H1 (cell line): Measurements from ENCODE around the gene SERGEF. TPM values are rescaled to one million over a fixed set of nuclear protein-coding genes. Genes with fewer than 3 reads are reported as not detected.

Experiments used
- CTCF ChIA-PET: fragments of 300-600 bp; sonication (Branson Sonifier 250); formaldehyde crosslinking; loops from one replicate; lab custom pipeline; 2021; ENCODE audit not compliant: partially characterized antibody; lab: Charles Lee
- POLR2A ChIA-PET: fragments of 300-600 bp; sonication (Branson Sonifier 250); formaldehyde crosslinking; loops from one replicate; lab custom pipeline; 2021; ENCODE audit warnings: inconsistent platforms; ENCODE audit not compliant: partially characterized antibody; lab: Charles Lee
- DNase-seq, 2 experiments: peaks; one replicate each; pipeline versions ENCODE4 v3.0.0 to v3.0.0-alpha.2; 2010 to 2022; ENCODE audit warnings: low spot score in 2 of 2, low read depth in 1 of 2, mixed read lengths in 1 of 2
- FAIRE-seq: peaks from 2 replicates; lab custom pipeline; 2011; peaks lifted over from hg19 to GRCh38; lab: Jason Lieb, UNC
- H2AFZ ChIP-seq: 2 replicates; pipeline ENCODE4 v1.8.1; 2012; ENCODE audit warnings: low read length, inconsistent platforms
- H2AK5ac ChIP-seq: 2 replicates; pipeline ENCODE4 v1.6.1; 2013; ENCODE audit warnings: low read depth, low read length
- H2BK120ac ChIP-seq: replicated peaks from 2 replicates; pipeline ENCODE3; 2013; ENCODE audit warnings: low read depth, low read length, inconsistent platforms
- H2BK12ac ChIP-seq: 2 replicates; pipeline ENCODE4 v1.6.1; 2013; ENCODE audit warnings: low read depth, low read length
- H2BK15ac ChIP-seq: 2 replicates; pipeline ENCODE4 v1.6.1; 2013; ENCODE audit warnings: low read length
- H2BK20ac ChIP-seq: 2 replicates; pipeline ENCODE4 v1.6.1; 2013; ENCODE audit warnings: low read length
- H2BK5ac ChIP-seq: 2 replicates; pipeline ENCODE4 v1.6.1; 2013; ENCODE audit warnings: low read depth, low read length
- H3K14ac ChIP-seq: 2 replicates; pipeline ENCODE4 v1.6.1; 2013; ENCODE audit warnings: inconsistent platforms; ENCODE audit not compliant: insufficient read length
- H3K18ac ChIP-seq: 2 replicates; pipeline ENCODE4 v1.6.1; 2013; ENCODE audit warnings: low read length; ENCODE audit errors: extremely low read depth
- H3K23ac ChIP-seq: 2 replicates; pipeline ENCODE4 v1.6.1; 2013; ENCODE audit warnings: inconsistent platforms; ENCODE audit not compliant: insufficient read length
- H3K23me2 ChIP-seq: 2 replicates; pipeline ENCODE4 v1.6.1; 2013; ENCODE audit warnings: low read depth, low read length
- H3K27ac ChIP-seq: 2 replicates; pipeline ENCODE4 v1.6.1; 2011; ENCODE audit warnings: low read depth, low read length, inconsistent platforms
- H3K27me3 ChIP-seq, 4 experiments: replicated peaks in 1 of 4; 1 replicate in 1 of 4; 2 replicates in 3 of 4; pipeline versions ENCODE4 v1.6.1 to v1.8.1; 2011 to 2013; ENCODE audit warnings: low read length in 3 of 4, mild to moderate bottlenecking in 3 of 4, inconsistent platforms in 2 of 4, mixed read lengths in 2 of 4, moderate library complexity in 1 of 4; ENCODE audit not compliant: control insufficient read depth in 3 of 4, insufficient read depth in 3 of 4; ENCODE audit errors: extremely low read depth in 1 of 4
- H3K36me3 ChIP-seq, 4 experiments: 2 replicates each; pipeline versions ENCODE4 v1.6.1 to v1.8.1; 2011 to 2013; ENCODE audit warnings: mild to moderate bottlenecking in 4 of 4, low read length in 3 of 4, moderate library complexity in 2 of 4, control low read depth in 1 of 4, inconsistent platforms in 1 of 4; ENCODE audit not compliant: insufficient read depth in 4 of 4, control insufficient read depth in 2 of 4
- H3K4ac ChIP-seq: replicated peaks from 2 replicates; pipeline ENCODE3; 2013; ENCODE audit warnings: low read length, low read depth, mixed read lengths, inconsistent platforms; ENCODE audit not compliant: insufficient read length
- H3K4me1 ChIP-seq, 4 experiments: replicated peaks in 1 of 4; 1 replicate in 1 of 4; 2 replicates in 3 of 4; pipeline versions ENCODE4 v1.6.1 to v1.8.1; 2011 to 2013; ENCODE audit warnings: low read length in 3 of 4, inconsistent platforms in 2 of 4, mixed read lengths in 1 of 4; ENCODE audit not compliant: insufficient read depth in 4 of 4, control insufficient read depth in 3 of 4
- H3K4me2 ChIP-seq, 2 experiments: 2 replicates each; pipeline versions ENCODE4 v1.6.1 to v1.8.1; 2011 to 2013; ENCODE audit warnings: low read depth in 2 of 2, low read length in 2 of 2, control low read depth in 1 of 2, inconsistent platforms in 1 of 2, mild to moderate bottlenecking in 1 of 2; ENCODE audit not compliant: insufficient read depth in 1 of 2
- H3K4me3 ChIP-seq, 4 experiments: fragments of 200-600, 300-600 bp in 1 of 4; sonication (generic), shearing (Covaris generic), sonication (Bioruptor Twin) in 1 of 4; 2 replicates each; pipeline versions ENCODE4 v1.5.1 to v1.8.1; 2011 to 2016; ENCODE audit warnings: low read length in 4 of 4, low read depth in 3 of 4, control low read depth in 2 of 4, inconsistent platforms in 2 of 4, mild to moderate bottlenecking in 2 of 4, mixed read lengths in 1 of 4, moderate library complexity in 1 of 4; ENCODE audit not compliant: insufficient read depth in 2 of 4; ENCODE audit errors: extremely low read depth in 1 of 4
- H3K56ac ChIP-seq: replicated peaks from 2 replicates; pipeline ENCODE3; 2013; ENCODE audit warnings: low read depth, mild to moderate bottlenecking, mixed read lengths, low read length, inconsistent platforms; ENCODE audit not compliant: insufficient read length
- H3K79me1 ChIP-seq: 2 replicates; pipeline ENCODE4 v1.6.1; 2013; ENCODE audit warnings: low read depth, low read length, control low read depth
- H3K79me2 ChIP-seq, 2 experiments: 2 replicates each; pipeline versions ENCODE4 v1.6.1 to v1.8.1; 2012 to 2013; ENCODE audit warnings: low read length in 2 of 2, mild to moderate bottlenecking in 2 of 2, inconsistent platforms in 1 of 2; ENCODE audit not compliant: insufficient read depth in 2 of 2, control insufficient read depth in 1 of 2
- H3K9ac ChIP-seq, 4 experiments: replicated peaks in 1 of 4; 1 replicate in 1 of 4; 2 replicates in 3 of 4; pipeline versions ENCODE4 v1.6.1 to v1.8.1; 2011 to 2013; ENCODE audit warnings: low read depth in 3 of 4, low read length in 3 of 4, control low read depth in 2 of 4, mild to moderate bottlenecking in 2 of 4, moderate library complexity in 2 of 4, inconsistent platforms in 1 of 4; ENCODE audit errors: extremely low read depth in 1 of 4
- H3K9me3 ChIP-seq, 2 experiments: 2 replicates each; pipeline versions ENCODE4 v1.6.1 to v1.8.1; 2012 to 2013; ENCODE audit warnings: mild to moderate bottlenecking in 2 of 2, moderate library complexity in 2 of 2, control low read depth in 1 of 2, inconsistent platforms in 1 of 2, low read depth in 1 of 2, low read length in 1 of 2, mixed read lengths in 1 of 2; ENCODE audit not compliant: insufficient read depth in 2 of 2
- H4K20me1 ChIP-seq, 2 experiments: replicated peaks in 1 of 2; 2 replicates each; pipeline versions ENCODE3 to v1.8.1; 2011 to 2013; ENCODE audit warnings: inconsistent platforms in 2 of 2, low read length in 2 of 2, mild to moderate bottlenecking in 1 of 2; ENCODE audit not compliant: insufficient read depth in 2 of 2, control insufficient read depth in 1 of 2
- H4K5ac ChIP-seq: 2 replicates; pipeline ENCODE4 v1.6.1; 2013; ENCODE audit warnings: low read length, low read depth, mixed read lengths, inconsistent platforms; ENCODE audit not compliant: insufficient read length
- H4K8ac ChIP-seq: 2 replicates; pipeline ENCODE4 v1.8.0; 2013; ENCODE audit warnings: mild to moderate bottlenecking, moderate library complexity, low read length, inconsistent platforms; ENCODE audit not compliant: insufficient read depth; ENCODE audit errors: extremely low read depth
- H4K91ac ChIP-seq: replicated peaks from 2 replicates; pipeline ENCODE3; 2013; ENCODE audit warnings: low read length, mixed read lengths, inconsistent platforms; ENCODE audit not compliant: insufficient read length
- CBX5 ChIP-seq: fragments of 300-800, 300-1000 bp; sonication (generic); IDR thresholded peaks from 2 replicates; pipeline ENCODE4 v1.7.1; 2016; ENCODE audit warnings: antibody characterized with exemption, low read length, low read depth
- CREB1 ChIP-seq: IDR thresholded peaks from 2 replicates; pipeline ENCODE4 v1.6.1; 2012; ENCODE audit warnings: inconsistent platforms
- EP300 ChIP-seq, 2 experiments: IDR thresholded peaks; 1 replicate in 1 of 2; 2 replicates in 1 of 2; pipeline ENCODE4 v1.6.1; 2011 to 2012; ENCODE audit warnings: low read depth in 2 of 2, low read length in 2 of 2, mild to moderate bottlenecking in 2 of 2, borderline replicate concordance in 1 of 2, inconsistent platforms in 1 of 2, moderate library complexity in 1 of 2
- GTF2F1 ChIP-seq: IDR thresholded peaks from 2 replicates; pipeline ENCODE4 v1.6.1; 2012; ENCODE audit warnings: low read depth, low read length, improper control_type of control experiment, borderline replicate concordance
- MAFK ChIP-seq: IDR thresholded peaks from 2 replicates; pipeline ENCODE4 v1.6.1; 2012; ENCODE audit warnings: low read depth, mild to moderate bottlenecking, improper control_type of control experiment, low read length
- NRF1 ChIP-seq: IDR thresholded peaks from 2 replicates; pipeline ENCODE4 v1.6.1; 2011; ENCODE audit warnings: mild to moderate bottlenecking, low read depth, low read length, improper control_type of control experiment
- POLR2A ChIP-seq, 2 experiments: IDR thresholded peaks; 1 replicate in 1 of 2; 2 replicates in 1 of 2; pipeline ENCODE4 v1.6.1; 2011; ENCODE audit warnings: low read depth in 2 of 2, low read length in 2 of 2, mild to moderate bottlenecking in 2 of 2; ENCODE audit errors: control extremely low read depth in 1 of 2
- POU5F1 ChIP-seq: IDR thresholded peaks from 2 replicates; pipeline ENCODE4 v1.6.1; 2011; ENCODE audit warnings: low read depth, mild to moderate bottlenecking, low read length, moderate library complexity
- RBBP5 ChIP-seq: IDR thresholded peaks from 2 replicates; pipeline ENCODE4 v1.7.1; 2012; ENCODE audit warnings: low read depth, mild to moderate bottlenecking, inconsistent platforms, low read length, moderate library complexity, borderline replicate concordance
- SAP30 ChIP-seq: fragments of 300-600 bp; sonication (generic); IDR thresholded peaks from 2 replicates; pipeline ENCODE4 v1.7.1; 2012; ENCODE audit warnings: low read length, moderate library complexity, mild to moderate bottlenecking, inconsistent platforms; ENCODE audit not compliant: insufficient read depth, insufficient replicate concordance
- SIN3A ChIP-seq, 2 experiments: IDR thresholded peaks in 1 of 2; conservative IDR thresholded peaks in 1 of 2; 2 replicates each; pipeline ENCODE4 v1.6.1; 2011 to 2012; ENCODE audit warnings: low read length in 2 of 2, improper control_type of control experiment in 1 of 2, low read depth in 1 of 2, mild to moderate bottlenecking in 1 of 2
- TCF12 ChIP-seq: IDR thresholded peaks from 2 replicates; pipeline ENCODE4 v1.6.1; 2011; ENCODE audit warnings: low read depth, mild to moderate bottlenecking, low read length
- TEAD4 ChIP-seq: IDR thresholded peaks from 2 replicates; pipeline ENCODE4 v1.6.1; 2012; ENCODE audit warnings: low read depth, low read length, inconsistent platforms, mixed read lengths
- WGBS, 2 experiments: shearing (Covaris generic) in 1 of 2; methylation state at CpG; one replicate each; pipeline versions ENCODE4 v1.1.6 to v1.1.7; 2013 to 2015; ENCODE audit warnings: low lambda C conversion rate in 2 of 2, mixed read lengths in 2 of 2, inconsistent platforms in 1 of 2, low coverage in 1 of 2, missing lambda C conversion rate in 1 of 2; ENCODE audit not compliant: insufficient replicate concordance in 2 of 2, insufficient coverage in 1 of 2, insufficient read length in 1 of 2; ENCODE audit errors: extremely low coverage in 1 of 2, missing lambda C conversion rate in 1 of 2; 5-methylcytosine and 5-hydroxymethylcytosine counted together
- polyA plus RNA-seq, 7 experiments: library from polyadenylated mRNA; depleted of rRNA in 3 of 7; stranded (reverse) in 5 of 7; unstranded in 2 of 7; fragments of >200 nt in 5 of 7; fragments of 200-250 nt in 2 of 7; gene quantifications; 1 replicate in 5 of 7; 2 replicates in 1 of 7; 4 replicates in 1 of 7; pipeline versions ENCODE4 v1.2.1 to v1.2.3, GENCODE V29; 2011 to 2013; ENCODE audit warnings: missing spikeins in 2 of 7, mixed read lengths in 2 of 7
- total RNA-seq: library from RNA; stranded (reverse); fragmentation: NEBNext Ultra II Directional; extraction: Animal tissue kit (Norgen Biotek cat#: 25700); gene quantifications from 2 replicates; pipeline ENCODE4 v1.2.1, GENCODE V29; 2021

The SERGEF gene
- total and polyA plus RNA-seq, 2 of the 8 experiments (the other 6 are each of a cell fraction or from before 2014, with no cell fraction given), result 16.6 to 28.8 TPM

DNA sequence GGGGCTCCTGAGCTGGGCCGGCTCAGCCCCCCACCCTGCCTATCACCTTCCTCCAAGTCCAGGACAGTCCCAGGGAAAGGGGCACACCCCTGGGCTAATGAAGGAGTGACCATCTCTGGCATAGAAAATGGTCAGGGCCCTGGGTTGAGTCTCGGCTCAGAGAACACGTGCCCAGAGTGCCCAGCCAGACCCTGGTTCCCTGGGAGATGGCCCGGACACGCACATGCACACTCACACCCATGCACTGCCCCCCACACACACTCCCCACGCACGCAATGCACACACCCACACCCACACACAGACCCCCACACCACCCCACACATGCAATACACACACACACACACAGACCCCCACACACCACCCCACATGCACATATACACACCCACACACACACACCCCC lies 249.6 kb downstream of the SERGEF start:
- H3K9me3 ChIP-seq, result no peaks in the 10 kb centered on the region
- H3K18ac ChIP-seq, result no peak overlapping the region
- no peak overlapping the region for H3K4ac ChIP-seq
- peaks cover 0 to 2% of the 10 kb centered on the region in 2 experiments for H4K20me1 ChIP-seq
- TF ChIP-seq RBBP5, result no peak
- no peak for TF ChIP-seq SIN3A (conservative IDR thresholded peaks at IDR 0.05 in 1 of 2, IDR thresholded peaks at IDR 0.05 in 1 of 2; ENCODE audit: low read depth in 1 of 2, low read length in 2 of 2)
- TF ChIP-seq CREB1, result no peak
- TF ChIP-seq MAFK, result no peak
- no peak for TF ChIP-seq TCF12
- no peak for TF ChIP-seq SAP30
- no peak for TF ChIP-seq NRF1
- no peak for TF ChIP-seq GTF2F1
- no peak for TF ChIP-seq POU5F1
- TF ChIP-seq EP300 (IDR thresholded peaks at IDR 0.05; ENCODE audit: borderline replicate concordance in 1 of 2, low read depth in 2 of 2, low read length in 2 of 2), result no peak
- no peak for TF ChIP-seq CBX5
- no peak for TF ChIP-seq POLR2A (IDR thresholded peaks at IDR 0.05; ENCODE audit: control extremely low read depth in 1 of 2, low read depth in 2 of 2, low read length in 2 of 2)
- no peak for TF ChIP-seq TEAD4
- no peak overlapping the region for H2BK12ac ChIP-seq
- H2AK5ac ChIP-seq, result no peak overlapping the region
- WGBS, 2 experiments, result 90% methylated on average over 6 of the region's 7 CpGs; no CpG with 5 or more reads in 1 of the 2 experiments
- no peak overlapping the region for H3K9ac ChIP-seq
- FAIRE-seq (no peak), DNase-seq (no peak)
- no peaks in the 10 kb centered on the region for H3K79me1 ChIP-seq
- POLR2A ChIA-PET, result no interaction called here
- no peak overlapping the region for H2BK5ac ChIP-seq
- H3K79me2 ChIP-seq, result no peaks in the 10 kb centered on the region
- H3K14ac ChIP-seq, result no peak overlapping the region
- no peak overlapping the region for H2BK120ac ChIP-seq
- H4K8ac ChIP-seq, result no peak overlapping the region; the same call in 1 of the 2 replicates
- H3K56ac ChIP-seq, result peak overlapping the region; percentile 77
- no peak overlapping the region for H3K4me2 ChIP-seq
- H3K36me3 ChIP-seq, result no peaks in the 10 kb centered on the region
- no peak overlapping the region for H3K27ac ChIP-seq
- no peak overlapping the region for H4K91ac ChIP-seq
- H4K5ac ChIP-seq, result no peak overlapping the region
- no peak overlapping the region for H3K23ac ChIP-seq
- no peaks in the 10 kb centered on the region for H3K27me3 ChIP-seq
- H2AFZ ChIP-seq, result no peak overlapping the region
- peaks cover 0 to 7% (median 1%) of the 10 kb centered on the region in 4 experiments; a peak in 3 of 7 replicates for H3K4me1 ChIP-seq
- H2BK20ac ChIP-seq, result no peak overlapping the region
- CTCF ChIA-PET, result interaction anchor here (1.4 to 6.7 kb wide), 4 partner anchors 31 to 210 kb away, joined by 3 to 82 read pairs (median 43); partner anchors contain the start of gene KCNC1
- no peak overlapping the region for H2BK15ac ChIP-seq
- H3K23me2 ChIP-seq, result peaks cover 9% of the 10 kb centered on the region; the same call in 1 of the 2 replicates
- no peak overlapping the region for H3K4me3 ChIP-seq
